DOHH2 (cell line): ENCODE measurements around the gene COIL.

Source experiments
- CTCF ChIP-seq: fragments of 200-600 bp; sonication (generic); IDR thresholded peaks from one replicate; pipeline ENCODE4 v1.5.1; 2014; ENCODE audit warnings: antibody characterized with exemption, mild to moderate bottlenecking, low read depth, low read length; ENCODE audit not compliant: poor library complexity, severe bottlenecking
- EZH2phosphoT487 ChIP-seq: fragments of 200-600 bp; sonication (generic); IDR thresholded peaks from 2 replicates; pipeline ENCODE4 v1.6.1; 2017; ENCODE audit warnings: borderline replicate concordance, mild to moderate bottlenecking, antibody characterized with exemption, low read length, moderate library complexity, mixed read lengths

DNA sequence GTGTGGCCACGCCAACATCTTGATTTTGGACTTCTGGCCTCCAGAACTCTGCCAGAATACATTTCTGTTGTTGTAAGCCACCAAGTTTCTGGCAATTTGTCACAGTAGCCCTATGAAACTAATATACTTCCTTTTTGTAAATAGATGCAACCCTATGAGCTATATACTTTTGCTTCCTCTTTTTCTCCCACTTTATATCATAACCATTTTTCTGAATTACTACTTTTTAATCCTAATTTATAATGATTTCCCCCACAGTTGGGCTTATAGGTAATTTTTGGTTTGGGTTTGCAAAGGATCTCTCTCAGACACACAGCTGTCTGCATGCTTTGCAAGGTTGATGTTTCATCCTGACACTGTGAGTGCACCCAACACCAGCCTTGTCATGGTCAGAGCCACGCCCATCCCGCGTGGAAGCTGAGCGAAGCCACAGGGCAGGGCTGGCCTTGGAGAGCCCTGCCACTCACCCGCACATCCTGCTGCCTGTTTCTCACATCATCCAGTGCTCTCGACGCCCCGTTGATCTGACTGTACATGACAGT lies 52.8 kb downstream of the COIL start:
- TF ChIP-seq CTCF (no peak), EZH2phosphoT487 (no peak)
